Measurements from ENCODE around the gene NUDT3.

Gene NUDT3

GRCh38 chr6:34389034-34389433, 3.4 kb downstream of the NUDT3 start:
- no peak for TF ChIP-seq ISL1 (CRISPR knock-in tag; IDR thresholded peaks at IDR 0.05)
- TF ChIP-seq ZC3H10 (CRISPR knock-in tag; IDR thresholded peaks at IDR 0.05), result no peak
- TF ChIP-seq SNAI2 (CRISPR knock-in tag; IDR thresholded peaks at IDR 0.05), result no peak
- TF ChIP-seq OSR1 (CRISPR knock-in tag; IDR thresholded peaks at IDR 0.05), result no peak
- no peak for TF ChIP-seq TCF4 (CRISPR knock-in tag; IDR thresholded peaks at IDR 0.05; ENCODE audit: borderline replicate concordance)
- ATAC-seq, result no peak

- TF ChIP-seq PPARA (CRISPR knock-in tag; IDR thresholded peaks at IDR 0.05; ENCODE audit: borderline replicate concordance) (no peak), CSDC2 (CRISPR knock-in tag; IDR thresholded peaks at IDR 0.05) (no peak), TOX (CRISPR knock-in tag; IDR thresholded peaks at IDR 0.05; ENCODE audit: borderline replicate concordance) (no peak), PATZ1 (CRISPR knock-in tag; IDR thresholded peaks at IDR 0.05; ENCODE audit: borderline replicate concordance) (no peak)
- ATAC-seq, result no peak
These were observed 4.0 kb downstream of the NUDT3 start for GRCh38 chr6:34388421-34388820.

- TF ChIP-seq PPARA (CRISPR knock-in tag; IDR thresholded peaks at IDR 0.05; ENCODE audit: borderline replicate concordance) (no peak), TSHZ2 (CRISPR knock-in tag; IDR thresholded peaks at IDR 0.05) (no peak), POU6F1 (CRISPR knock-in tag; IDR thresholded peaks at IDR 0.05; ENCODE audit: borderline replicate concordance, low read depth) (no peak), ZFP30 (CRISPR knock-in tag; IDR thresholded peaks at IDR 0.05) (no peak), CSRNP3 (CRISPR knock-in tag; IDR thresholded peaks at IDR 0.05) (no peak), ARNTL (CRISPR knock-in tag; IDR thresholded peaks at IDR 0.05; ENCODE audit: borderline replicate concordance, low read depth) (no peak), ZNF70 (CRISPR knock-in tag; IDR thresholded peaks at IDR 0.05) (no peak), RARB (CRISPR knock-in tag; IDR thresholded peaks at IDR 0.05) (no peak), CREB5 (CRISPR knock-in tag; IDR thresholded peaks at IDR 0.05; ENCODE audit: low read depth) (no peak), SNAI2 (CRISPR knock-in tag; IDR thresholded peaks at IDR 0.05) (no peak), PATZ1 (CRISPR knock-in tag; IDR thresholded peaks at IDR 0.05; ENCODE audit: borderline replicate concordance) (no peak), ZFP3 (CRISPR knock-in tag; IDR thresholded peaks at IDR 0.05) (no peak), ESRRG (CRISPR knock-in tag; IDR thresholded peaks at IDR 0.05) (no peak), OSR1 (CRISPR knock-in tag; IDR thresholded peaks at IDR 0.05) (no peak), ZNF8 (CRISPR knock-in tag; IDR thresholded peaks at IDR 0.05) (no peak), TOX (CRISPR knock-in tag; IDR thresholded peaks at IDR 0.05; ENCODE audit: borderline replicate concordance) (no peak)
- ATAC-seq, result no peak
These were observed 5.9 kb downstream of the NUDT3 start for GRCh38 chr6:34386316-34387137.

All from SK-N-SH treated with all-trans-retinoic acid at 6 μM for 48 hours (cell line).